GM13976 (cell line): Measurements from ENCODE around the gene HTR3C.

Experiments used
- DNase-seq: peaks from one replicate; pipeline ENCODE4 v3.0.0; 2012; ENCODE audit warnings: low spot score
- CTCF ChIP-seq: IDR thresholded peaks from 2 replicates; pipeline ENCODE4 v1.5.1; 2012; ENCODE audit warnings: borderline replicate concordance, mild to moderate bottlenecking; ENCODE audit not compliant: insufficient read depth; ENCODE audit errors: extremely low read depth, missing control alignments, control extremely low read depth
- in situ Hi-C: fragments of 300-500 bp; cut with MboI; formaldehyde crosslinking; loops from one replicate; pipeline ENCODE4 v1.12.0; 2022; ENCODE audit warnings: low sequenced_read_pairs, mixed read lengths, inconsistent platforms; ENCODE audit not compliant: unreplicated experiment

Gene HTR3C

GRCh38 chr3:184011230-184011876 lies 41.5 kb upstream of the HTR3C start:
- no peak for DNase-seq
- in situ Hi-C loops, result loop anchor here (10.0 kb wide), 1 partner anchor 107 kb away; no protein-coding TSS in a partner anchor
- no peak for TF ChIP-seq CTCF

- in situ Hi-C loops, result loop anchor here (10.0 kb wide), 1 partner anchor 107 kb away; no protein-coding TSS in a partner anchor
- TF ChIP-seq CTCF, result no peak
- DNase-seq, result no peak
Observed at GRCh38 chr3:184011937-184012889, 40.6 kb upstream of the HTR3C start.

GRCh38 chr3:184015381-184016019 lies 37.3 kb upstream of the HTR3C start:
- DNase-seq, result no peak
- in situ Hi-C loops, result loop anchor here (10.0 kb wide), 1 partner anchor 111 kb away; no protein-coding TSS in a partner anchor
- no peak for TF ChIP-seq CTCF

- DNase-seq, result no peak
- TF ChIP-seq CTCF, result no peak
- in situ Hi-C loops, result loop anchor here (10.0 kb wide), 1 partner anchor 111 kb away; no protein-coding TSS in a partner anchor
Observed at GRCh38 chr3:184016169-184016570, 36.7 kb upstream of the HTR3C start.

GRCh38 chr3:184016811-184017671 lies 35.8 kb upstream of the HTR3C start:
- in situ Hi-C loops, result loop anchor here (10.0 kb wide), 1 partner anchor 112 kb away; no protein-coding TSS in a partner anchor
- peak; percentile 86 for DNase-seq
- peak; percentile 95 for TF ChIP-seq CTCF
